AG09309 (cell line): ENCODE data around the gene ZNF688.

Experiments used
- DNase-seq: peaks from one replicate; pipeline ENCODE4 v3.0.0-alpha.2; 2010; ENCODE audit warnings: low read depth
- H3K4me3 ChIP-seq: 2 replicates; pipeline ENCODE4 v1.5.1; 2011; ENCODE audit warnings: mild to moderate bottlenecking, low read depth, low read length, moderate library complexity; ENCODE audit not compliant: control insufficient read depth
- TF ChIP-seq, protein P1 (sequence below): IDR thresholded peaks from 2 replicates; pipeline ENCODE4 v1.5.1; 2011; ENCODE audit warnings: mild to moderate bottlenecking, low read depth, low read length, inconsistent platforms; ENCODE audit not compliant: insufficient read depth, control insufficient read depth; ENCODE audit errors: missing control alignments

The ZNF688 gene

GRCh38 chr16:30585022-30585399 lies 13.5 kb upstream of the ZNF688 start:
- H3K4me3 ChIP-seq: peak overlapping the region; percentile 73
- DNase-seq: no peak

GRCh38 chr16:30582611-30583340 lies 11.3 kb upstream of the ZNF688 start:
- no peak overlapping the region for H3K4me3 ChIP-seq
- no peak for DNase-seq
- TF ChIP-seq, protein P1, sequence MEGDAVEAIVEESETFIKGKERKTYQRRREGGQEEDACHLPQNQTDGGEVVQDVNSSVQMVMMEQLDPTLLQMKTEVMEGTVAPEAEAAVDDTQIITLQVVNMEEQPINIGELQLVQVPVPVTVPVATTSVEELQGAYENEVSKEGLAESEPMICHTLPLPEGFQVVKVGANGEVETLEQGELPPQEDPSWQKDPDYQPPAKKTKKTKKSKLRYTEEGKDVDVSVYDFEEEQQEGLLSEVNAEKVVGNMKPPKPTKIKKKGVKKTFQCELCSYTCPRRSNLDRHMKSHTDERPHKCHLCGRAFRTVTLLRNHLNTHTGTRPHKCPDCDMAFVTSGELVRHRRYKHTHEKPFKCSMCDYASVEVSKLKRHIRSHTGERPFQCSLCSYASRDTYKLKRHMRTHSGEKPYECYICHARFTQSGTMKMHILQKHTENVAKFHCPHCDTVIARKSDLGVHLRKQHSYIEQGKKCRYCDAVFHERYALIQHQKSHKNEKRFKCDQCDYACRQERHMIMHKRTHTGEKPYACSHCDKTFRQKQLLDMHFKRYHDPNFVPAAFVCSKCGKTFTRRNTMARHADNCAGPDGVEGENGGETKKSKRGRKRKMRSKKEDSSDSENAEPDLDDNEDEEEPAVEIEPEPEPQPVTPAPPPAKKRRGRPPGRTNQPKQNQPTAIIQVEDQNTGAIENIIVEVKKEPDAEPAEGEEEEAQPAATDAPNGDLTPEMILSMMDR: no peak

More at GRCh38 chr16:30585022-30585399, 13.5 kb upstream of the ZNF688 start:
- TF ChIP-seq, protein P1: no peak

DNA sequence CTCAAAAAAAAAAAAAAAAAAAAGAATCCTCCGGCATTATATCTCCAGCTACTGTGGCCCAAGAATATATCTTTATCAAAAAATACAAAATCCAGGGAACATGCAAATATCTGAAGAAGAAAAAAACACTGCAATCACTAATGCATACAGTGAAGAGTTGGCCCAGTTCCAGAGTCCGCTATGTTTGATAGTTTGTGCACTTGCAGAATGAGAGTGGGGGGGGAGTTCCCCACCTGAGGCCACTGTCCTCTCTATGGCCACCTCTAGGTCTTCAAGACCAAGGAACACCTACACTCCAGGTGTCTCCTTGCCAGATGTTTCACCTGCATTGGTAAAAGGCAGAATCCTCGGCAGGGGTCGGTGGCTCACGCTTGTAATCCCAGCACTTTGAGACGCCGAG lies 9.9 kb upstream of the ZNF688 start:
- H3K4me3 ChIP-seq: no peak overlapping the region
- DNase-seq: no peak
- TF ChIP-seq, protein P1: no peak

- no peak overlapping the region for H3K4me3 ChIP-seq
- no peak for DNase-seq
- TF ChIP-seq, protein P1: no peak
These were observed 3.2 kb upstream of the ZNF688 start for GRCh38 chr16:30574678-30575077.

DNA sequence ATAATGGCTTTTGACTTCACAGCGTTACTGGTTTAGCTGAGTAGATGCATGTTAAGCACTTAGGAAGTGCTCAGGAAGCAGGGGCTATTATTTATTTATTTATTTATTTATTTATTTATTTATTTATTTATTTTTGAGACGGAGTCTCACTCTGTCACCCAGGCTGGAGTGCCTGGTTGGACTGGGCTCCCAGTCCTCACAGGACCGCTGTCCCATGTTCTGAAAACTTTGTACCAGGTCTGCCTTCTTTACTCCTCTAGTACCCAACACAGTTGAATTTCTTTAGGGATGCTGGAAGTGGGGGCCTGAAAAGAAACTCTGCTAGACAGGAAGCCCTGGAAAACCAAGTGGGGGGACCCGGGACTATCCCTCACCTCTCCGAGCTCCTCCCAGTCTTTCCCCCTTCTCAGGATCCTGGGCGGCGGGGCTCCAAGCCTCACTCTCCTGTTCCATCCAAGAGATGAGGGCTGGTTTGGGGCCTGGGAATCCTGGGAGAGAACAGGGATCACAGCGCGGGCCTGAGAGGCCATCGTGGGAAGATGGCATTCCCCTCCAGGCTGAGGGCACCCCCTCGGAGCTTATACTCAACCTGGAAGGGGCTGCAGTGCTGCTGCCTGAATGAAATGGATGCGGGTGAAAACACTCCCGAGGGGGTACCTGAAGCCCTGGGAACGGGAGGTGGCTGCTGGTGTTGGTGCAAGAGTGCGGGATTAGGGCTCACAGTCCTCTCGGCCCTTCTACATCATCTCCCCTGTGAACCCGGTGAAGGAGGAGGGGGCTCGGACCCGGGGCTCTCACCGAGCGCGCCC lies 674 bp downstream of the ZNF688 start:
- DNase-seq: no peak
- TF ChIP-seq, protein P1: no peak
- H3K4me3 ChIP-seq: peak overlapping the region; percentile 67

GRCh38 chr16:30569746-30570635 lies 1.5 kb downstream of the ZNF688 start:
- H3K4me3 ChIP-seq: no peak overlapping the region
- TF ChIP-seq, protein P1: no peak
- DNase-seq: no peak
